HepG2 (cell line): ENCODE measurements around the gene LAMA5. TPM values are rescaled to one million over a fixed set of nuclear protein-coding genes. Genes with fewer than 3 reads are reported as not detected.

ENCODE experiments used
- ARHGAP35 ChIP-seq: sonication (generic); formaldehyde crosslinking; IDR thresholded peaks from 2 replicates; pipeline ENCODE4 v1.9.0; 2022; ENCODE audit warnings: mild to moderate bottlenecking, inconsistent platforms, moderate library complexity, missing genetic modification reagents, borderline replicate concordance
- ATAD3A ChIP-seq: sonication (generic); formaldehyde crosslinking; IDR thresholded peaks from 2 replicates; pipeline ENCODE4 v1.4.0; 2020; ENCODE audit warnings: missing genetic modification reagents
- DNMT1 ChIP-seq: sonication (generic); formaldehyde crosslinking; IDR thresholded peaks from 2 replicates; pipeline ENCODE4 v1.5.1; 2020; ENCODE audit warnings: mild to moderate bottlenecking, missing genetic modification reagents
- FOXM1 ChIP-seq: sonication (generic); formaldehyde crosslinking; IDR thresholded peaks from 2 replicates; pipeline ENCODE4 v1.5.0; 2020; ENCODE audit warnings: missing genetic modification reagents
- GABPB1 ChIP-seq: IDR thresholded peaks from 2 replicates; pipeline ENCODE4 v1.6.1; 2016; ENCODE audit warnings: mild to moderate bottlenecking, missing genetic modification reagents, moderate library complexity, missing compliant biosample characterization
- HOXA3 ChIP-seq: sonication (generic); formaldehyde crosslinking; IDR thresholded peaks from 2 replicates; pipeline ENCODE4 v1.5.0; 2020; ENCODE audit warnings: missing genetic modification reagents
- JARID2 ChIP-seq: sonication (generic); formaldehyde crosslinking; IDR thresholded peaks from 2 replicates; pipeline ENCODE4 v1.8.1; 2023; ENCODE audit warnings: missing genetic modification reagents, inconsistent platforms; ENCODE audit not compliant: insufficient replicate concordance
- PATZ1 ChIP-seq: sonication (generic); formaldehyde crosslinking; IDR thresholded peaks from 2 replicates; pipeline ENCODE4 v1.4.0; 2020; ENCODE audit warnings: missing genetic modification reagents
- PRMT3 ChIP-seq: sonication (generic); formaldehyde crosslinking; IDR thresholded peaks from 2 replicates; pipeline ENCODE4 v1.8.1; 2022; ENCODE audit warnings: low read depth, mild to moderate bottlenecking, moderate library complexity, missing genetic modification reagents, borderline replicate concordance
- RBM39 ChIP-seq: fragments of 200-400 bp; formaldehyde crosslinking; IDR thresholded peaks from one replicate; pipeline ENCODE4 v1.6.1; 2018; ENCODE audit warnings: antibody characterized with exemption, mild to moderate bottlenecking, low read depth, low read length; ENCODE audit not compliant: poor library complexity, severe bottlenecking
- ZBTB49 ChIP-seq: sonication (generic); formaldehyde crosslinking; IDR thresholded peaks from 2 replicates; pipeline ENCODE4 v1.4.0; 2020; ENCODE audit warnings: missing genetic modification reagents, borderline replicate concordance
- ZC3H13 ChIP-seq: sonication (generic); formaldehyde crosslinking; IDR thresholded peaks from 2 replicates; pipeline ENCODE4 v1.8.1; 2023; ENCODE audit warnings: mild to moderate bottlenecking, missing genetic modification reagents, moderate library complexity
- ZFY ChIP-seq: sonication (generic); formaldehyde crosslinking; IDR thresholded peaks from 2 replicates; pipeline ENCODE4 v1.4.0; 2020; ENCODE audit warnings: missing genetic modification reagents
- ZNF101 ChIP-seq: sonication (generic); formaldehyde crosslinking; IDR thresholded peaks from 2 replicates; pipeline ENCODE4 v1.4.0; 2020; ENCODE audit warnings: mild to moderate bottlenecking, low read depth, missing genetic modification reagents, borderline replicate concordance
- ZNF263 ChIP-seq: sonication (generic); formaldehyde crosslinking; IDR thresholded peaks from 2 replicates; pipeline ENCODE4 v1.4.0; 2020; ENCODE audit warnings: missing genetic modification reagents
- ZNF383 ChIP-seq: sonication (generic); formaldehyde crosslinking; IDR thresholded peaks from 2 replicates; pipeline ENCODE4 v1.4.0; 2020; ENCODE audit warnings: missing genetic modification reagents, mild to moderate bottlenecking, borderline replicate concordance
- ZNF546 ChIP-seq: sonication (generic); formaldehyde crosslinking; conservative IDR thresholded peaks from 2 replicates; pipeline ENCODE4 v1.8.1; 2023; ENCODE audit warnings: mild to moderate bottlenecking, missing genetic modification reagents
- ZNF574 ChIP-seq: sonication (generic); formaldehyde crosslinking; IDR thresholded peaks from 2 replicates; pipeline ENCODE4 v1.4.0; 2020; ENCODE audit warnings: missing genetic modification reagents
- ZNF672 ChIP-seq: sonication (generic); formaldehyde crosslinking; IDR thresholded peaks from 2 replicates; pipeline ENCODE4 v1.8.1; 2022; ENCODE audit warnings: missing genetic modification reagents
- polyA plus RNA-seq, 8 experiments: library from polyadenylated mRNA; depleted of rRNA in 3 of 8; stranded (reverse) in 7 of 8; unstranded in 1 of 8; fragments of >200 nt; fragmentation: Illumina TruSeq in 4 of 8; extraction: Trizol in 4 of 8; gene quantifications; 2 replicates each; pipeline versions ENCODE4 v1.2.1 to v1.2.3, GENCODE V29; 2011 to 2016; ENCODE audit warnings: low read depth in 4 of 8, missing spikeins in 1 of 8, mixed read lengths in 1 of 8; ENCODE audit not compliant: insufficient read depth in 1 of 8
- total RNA-seq, 5 experiments: library from RNA; depleted of rRNA; stranded (reverse); fragments of >200 nt; fragmentation: Illumina TruSeq; extraction: Trizol; gene quantifications; 2 replicates each; pipeline ENCODE4 v1.2.3, GENCODE V29; 2016; ENCODE audit warnings: low read depth in 1 of 5

The LAMA5 gene
- total and polyA plus RNA-seq, 2 of the 13 experiments (the other 11 are each of a cell fraction or from before 2014, with no cell fraction given) = 21.0 to 44.7 TPM

- TF ChIP-seq PATZ1 (CRISPR knock-in tag) = peak; percentile 52
- no peak for TF ChIP-seq ZNF672 (CRISPR knock-in tag)
- peak; percentile 38; the same call in 1 of the 2 replicates for TF ChIP-seq DNMT1
- TF ChIP-seq RBM39 = peak; percentile 46
- no peak for TF ChIP-seq ZNF383 (CRISPR knock-in tag)
- TF ChIP-seq ZFY (CRISPR knock-in tag) = peak; percentile 75
- TF ChIP-seq PRMT3 = 0 out of 2 replicates have a peak, but pooled peaks have one; percentile 13
- TF ChIP-seq GABPB1 (CRISPR knock-in tag) = peak; percentile 53; the same call in 1 of the 2 replicates
- no peak for TF ChIP-seq ZBTB49 (CRISPR knock-in tag)
- TF ChIP-seq ZC3H13 (CRISPR knock-in tag) = peak; percentile 58; the same call in 1 of the 2 replicates
- peak; percentile 30; the same call in 1 of the 2 replicates for TF ChIP-seq HOXA3
- TF ChIP-seq JARID2 (CRISPR knock-in tag) = no peak
- peak; percentile 41; the same call in 1 of the 2 replicates for TF ChIP-seq ZNF574 (CRISPR knock-in tag)
- TF ChIP-seq ZNF101 (CRISPR knock-in tag) = peak; percentile 32; the same call in 1 of the 2 replicates
- peak; percentile 2; the same call in 1 of the 2 replicates for TF ChIP-seq ARHGAP35
- TF ChIP-seq FOXM1 = 0 out of 2 replicates have a peak, but pooled peaks have one; percentile 50
- no peak for TF ChIP-seq ATAD3A (CRISPR knock-in tag)
- peak; percentile 82 for TF ChIP-seq ZNF263 (CRISPR knock-in tag)
- no peak for TF ChIP-seq ZNF546 (CRISPR knock-in tag)
Observed at GRCh38 chr20:62370115-62370806, 3.1 kb upstream of the LAMA5 start (continued).
